Omental fat pad (tissue), 4 donors: Measurements from ENCODE around the gene ADRB1. TPM values are rescaled to one million over a fixed set of nuclear protein-coding genes. Genes with fewer than 3 reads are reported as not detected.

Experiments
- ATAC-seq: fragments of 150-250 bp; one replicate; pipeline ENCODE4 v1.9.1; 2016; ENCODE audit warnings: mild to moderate bottlenecking, moderate library complexity; ENCODE audit not compliant: low FRiP score
- DNase-seq: peaks from one replicate; pipeline ENCODE4 v3.0.0-alpha.2; 2019; ENCODE audit warnings: low spot score
- CTCF ChIP-seq, 3 donors: fragments of 450-650 bp; IDR thresholded peaks; one replicate each; pipeline ENCODE4 v1.5.1; 2016 to 2017; ENCODE audit warnings: antibody characterized with exemption in 3 of 3, mild to moderate bottlenecking in 3 of 3, moderate library complexity in 2 of 3
- total RNA-seq, 4 donors: library from RNA; depleted of rRNA; stranded (reverse); fragments of >200 nt; gene quantifications; one replicate each; pipeline ENCODE4 v1.1.0, GENCODE V29; 2016

ADRB1 gene
- total RNA-seq, 4 donors from 2014 or later, result 4.3 to 16.7 (median 6.4) TPM

GRCh38 chr10:114003161-114003941, 40.3 kb upstream of the ADRB1 start:
- TF ChIP-seq CTCF (IDR thresholded peaks at IDR 0.05), result no peak

DNA sequence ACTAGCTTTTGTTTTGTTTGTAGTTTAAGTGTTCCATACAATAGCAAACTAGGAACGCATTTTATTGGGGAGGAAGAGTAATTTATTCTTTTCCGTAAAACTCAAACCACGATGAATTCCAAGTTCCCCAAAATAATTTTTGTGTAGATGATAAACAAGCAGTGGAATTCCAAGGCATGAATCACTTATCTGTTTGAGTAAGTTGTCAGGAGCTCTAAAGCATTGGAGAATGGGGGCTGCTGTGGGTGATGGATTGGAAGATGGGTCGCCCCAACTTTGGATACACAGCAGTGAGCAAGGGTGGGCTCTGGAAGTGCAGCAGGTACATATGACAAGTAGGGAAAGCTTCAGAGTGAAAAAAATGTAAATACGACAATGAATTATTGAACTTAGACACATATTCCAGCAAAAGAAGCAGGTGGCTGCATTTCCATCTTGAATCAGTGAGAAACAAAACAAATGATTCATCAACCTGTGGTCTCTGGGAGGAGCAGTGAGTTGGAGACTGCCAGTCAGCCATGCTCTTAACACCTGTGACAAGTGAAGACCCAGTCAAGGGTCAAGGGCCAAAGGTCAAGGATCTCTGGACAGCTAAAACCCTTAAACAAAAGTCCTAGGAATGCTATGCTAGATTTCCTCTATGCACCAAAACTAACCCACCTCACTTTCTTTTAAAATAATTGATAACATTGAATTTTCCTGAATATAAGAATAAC, 34.2 kb upstream of the ADRB1 start:
- no peak for ATAC-seq
- no peak for TF ChIP-seq CTCF (IDR thresholded peaks at IDR 0.05)

More at GRCh38 chr10:114003161-114003941, 40.3 kb upstream of the ADRB1 start:
- ATAC-seq, result no peak
- no peak for DNase-seq

DNA sequence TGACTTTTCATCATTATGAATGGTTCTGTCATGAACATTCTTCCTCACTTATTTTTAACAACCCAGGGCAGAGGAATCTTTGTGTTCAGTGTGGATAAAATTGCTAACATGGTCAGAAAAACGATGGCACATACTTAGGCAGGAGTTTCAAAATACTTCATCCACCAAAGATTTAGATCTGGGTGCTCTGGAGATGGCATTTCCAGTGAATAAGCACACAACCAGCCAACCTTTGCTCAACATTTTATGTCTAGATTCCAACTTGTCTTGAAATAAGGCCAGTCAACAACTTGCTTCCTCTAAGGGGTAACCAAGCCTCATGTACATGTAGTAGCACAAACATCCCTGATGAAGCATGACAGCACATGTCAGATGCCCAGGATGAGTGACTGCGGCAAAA, 33.4 kb upstream of the ADRB1 start:
- no peak for TF ChIP-seq CTCF (IDR thresholded peaks at IDR 0.05)
- DNase-seq (no peak), ATAC-seq (no peak)

More for the DNA sequence above, 34.2 kb upstream of the ADRB1 start:
- no peak for DNase-seq

- no peak for TF ChIP-seq CTCF (IDR thresholded peaks at IDR 0.05)
- ATAC-seq, result no peak
- no peak for DNase-seq
Measured at GRCh38 chr10:114012650-114013049, 31.0 kb upstream of the ADRB1 start.

GRCh38 chr10:114015708-114016107, 28.0 kb upstream of the ADRB1 start:
- no peak for TF ChIP-seq CTCF (IDR thresholded peaks at IDR 0.05)
- ATAC-seq, result no peak
- DNase-seq, result no peak

- DNase-seq, result no peak
- TF ChIP-seq CTCF (IDR thresholded peaks at IDR 0.05), result no peak
- ATAC-seq, result no peak
Measured at GRCh38 chr10:114017271-114017670, 26.4 kb upstream of the ADRB1 start.
